ENCODE results near the gene GTF2E1. TPM values are rescaled to one million over a fixed set of nuclear protein-coding genes. Genes with fewer than 3 reads are reported as not detected.
A peak's percentile ranks its signal among the peaks of the same experiment; 100 is the strongest.
"Not testable (repeated sequence)": the region's sequence is repeated elsewhere in the genome, so short reads cannot be mapped to it uniquely, and the experiment has no call there.

The GTF2E1 gene
- total RNA-seq, 3 donors from 2014 or later = 11.7 to 13.6 (median 12.0) TPM

DNA sequence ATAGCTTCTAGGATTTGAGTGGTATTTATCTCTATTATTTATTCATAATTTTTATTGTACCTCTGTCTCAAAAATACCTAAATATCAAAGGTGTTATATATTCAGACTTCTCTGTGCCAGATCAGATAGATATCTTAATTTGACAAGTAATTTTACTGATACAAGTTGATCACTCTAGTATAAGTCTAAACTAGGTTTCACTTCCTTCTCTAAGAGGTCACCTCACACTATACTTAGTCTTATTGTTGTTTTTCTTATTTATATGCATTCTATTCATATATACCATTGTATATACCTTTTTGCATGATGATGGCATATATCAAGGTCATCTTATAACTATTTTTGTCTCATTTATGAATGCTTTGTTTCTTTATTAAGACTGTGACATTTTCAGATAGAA is 34.1 kb upstream of the GTF2E1 start:
- intact Hi-C loops (cut with DNase I, micrococcal nuclease) = no loop called here
- no peaks in the 10 kb centered on the region for H3K36me3 ChIP-seq (ENCODE audit: low read depth)
- ATAC-seq (no peak), DNase-seq (no peak)
- no peaks in the 10 kb centered on the region for H3K9me3 ChIP-seq
- TF ChIP-seq, protein P1, sequence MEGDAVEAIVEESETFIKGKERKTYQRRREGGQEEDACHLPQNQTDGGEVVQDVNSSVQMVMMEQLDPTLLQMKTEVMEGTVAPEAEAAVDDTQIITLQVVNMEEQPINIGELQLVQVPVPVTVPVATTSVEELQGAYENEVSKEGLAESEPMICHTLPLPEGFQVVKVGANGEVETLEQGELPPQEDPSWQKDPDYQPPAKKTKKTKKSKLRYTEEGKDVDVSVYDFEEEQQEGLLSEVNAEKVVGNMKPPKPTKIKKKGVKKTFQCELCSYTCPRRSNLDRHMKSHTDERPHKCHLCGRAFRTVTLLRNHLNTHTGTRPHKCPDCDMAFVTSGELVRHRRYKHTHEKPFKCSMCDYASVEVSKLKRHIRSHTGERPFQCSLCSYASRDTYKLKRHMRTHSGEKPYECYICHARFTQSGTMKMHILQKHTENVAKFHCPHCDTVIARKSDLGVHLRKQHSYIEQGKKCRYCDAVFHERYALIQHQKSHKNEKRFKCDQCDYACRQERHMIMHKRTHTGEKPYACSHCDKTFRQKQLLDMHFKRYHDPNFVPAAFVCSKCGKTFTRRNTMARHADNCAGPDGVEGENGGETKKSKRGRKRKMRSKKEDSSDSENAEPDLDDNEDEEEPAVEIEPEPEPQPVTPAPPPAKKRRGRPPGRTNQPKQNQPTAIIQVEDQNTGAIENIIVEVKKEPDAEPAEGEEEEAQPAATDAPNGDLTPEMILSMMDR (IDR thresholded peaks at IDR 0.05) = no peak
- no peak overlapping the region for H3K4me3 ChIP-seq
- no peaks in the 10 kb centered on the region for H3K4me1 ChIP-seq (ENCODE audit: low read depth)

DNA sequence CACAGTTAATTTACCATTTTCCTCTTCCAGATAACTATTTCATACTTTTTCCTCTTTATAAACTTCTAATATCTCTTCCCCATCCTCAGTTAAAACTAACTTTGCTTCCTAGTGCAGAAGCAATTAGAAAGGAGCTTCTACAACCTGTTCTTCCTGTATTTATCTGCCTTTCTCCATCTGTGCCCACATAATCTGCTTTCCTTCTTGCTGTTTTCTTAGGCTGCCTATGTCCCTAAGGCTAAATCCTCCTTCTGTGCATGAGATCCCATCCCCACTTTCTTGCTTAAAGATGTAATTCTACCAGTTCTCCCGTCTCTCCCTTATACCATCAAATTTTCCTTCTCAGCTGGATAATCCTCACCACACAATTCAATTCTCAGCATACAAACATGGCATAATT is 32.2 kb upstream of the GTF2E1 start:
- DNase-seq (no peak), ATAC-seq (no peak)
- intact Hi-C loops (cut with DNase I, micrococcal nuclease) = no loop called here
- no peaks in the 10 kb centered on the region for H3K9me3 ChIP-seq
- no peaks in the 10 kb centered on the region for H3K36me3 ChIP-seq (ENCODE audit: low read depth)
- H3K4me3 ChIP-seq = no peak overlapping the region
- H3K4me1 ChIP-seq (ENCODE audit: low read depth) = no peaks in the 10 kb centered on the region
- TF ChIP-seq, protein P1 (IDR thresholded peaks at IDR 0.05) = no peak

DNA sequence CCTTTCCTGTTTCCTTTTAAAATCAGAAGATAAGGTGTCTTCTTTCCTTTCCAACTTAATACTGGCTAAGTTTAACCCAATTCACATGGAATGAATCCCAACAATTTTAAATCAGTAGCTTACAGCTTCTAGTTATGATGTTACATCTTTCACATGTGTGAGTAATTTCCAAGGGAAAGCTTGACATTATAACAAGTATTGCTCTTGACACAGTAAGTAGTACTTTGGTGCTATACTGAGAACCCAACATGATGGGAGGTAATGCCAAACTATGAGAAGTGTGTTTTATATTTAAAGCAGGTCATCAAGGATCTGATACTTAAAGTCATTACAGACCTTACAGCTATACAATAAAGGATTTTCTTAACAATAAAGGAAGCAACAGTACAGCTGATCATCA is 29.3 kb upstream of the GTF2E1 start:
- Histone ChIP-seq H3K36me3 (ENCODE audit: low read depth) (no peaks in the 10 kb centered on the region), H3K4me1 (ENCODE audit: low read depth) (no peaks in the 10 kb centered on the region), H3K4me3 (no peak overlapping the region), H3K9me3 (no peaks in the 10 kb centered on the region)
- TF ChIP-seq, protein P1 (IDR thresholded peaks at IDR 0.05) = no peak
- intact Hi-C loops (cut with DNase I, micrococcal nuclease) = no loop called here
- DNase-seq = no peak
- ATAC-seq = no peak

DNA sequence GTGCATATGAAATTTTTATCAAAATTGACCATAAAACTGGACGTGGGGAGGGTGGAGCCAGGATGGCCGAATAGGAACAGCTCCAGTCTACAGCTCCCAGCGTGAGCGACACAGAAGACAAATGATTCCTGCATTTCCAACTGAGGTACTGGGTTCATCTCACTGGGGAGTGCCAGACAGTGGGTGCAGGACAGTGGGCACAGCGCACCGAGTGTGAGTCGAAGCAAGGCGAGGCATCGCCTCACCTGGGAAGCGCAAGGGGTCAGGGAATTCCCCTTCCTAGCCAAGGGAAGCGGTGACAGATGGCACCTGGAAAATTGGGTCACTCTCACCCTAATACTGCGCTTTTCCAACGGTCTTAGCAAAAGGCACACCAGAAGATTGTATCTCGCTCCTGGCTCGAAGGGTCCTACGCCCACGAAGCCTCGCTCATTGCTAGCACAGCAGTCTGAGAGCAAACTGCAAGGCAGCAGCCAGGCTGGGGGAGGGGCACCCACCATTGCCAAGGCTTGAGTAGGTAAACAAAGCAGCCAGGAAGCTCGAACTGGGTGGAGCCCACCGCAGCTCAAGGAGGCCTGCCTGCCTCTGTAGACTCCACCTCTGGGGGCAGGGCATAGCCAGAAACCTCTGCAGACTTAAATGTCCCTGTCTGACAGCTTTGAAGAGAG is 23.2 kb upstream of the GTF2E1 start:
- H3K4me1 ChIP-seq (ENCODE audit: low read depth); ATAC-seq; H3K4me3 ChIP-seq; intact Hi-C loops (cut with DNase I, micrococcal nuclease); H3K9me3 ChIP-seq; H3K36me3 ChIP-seq (ENCODE audit: low read depth): not testable (repeated sequence)
- DNase-seq = peak; percentile 83 to 87 (median 85)

DNA sequence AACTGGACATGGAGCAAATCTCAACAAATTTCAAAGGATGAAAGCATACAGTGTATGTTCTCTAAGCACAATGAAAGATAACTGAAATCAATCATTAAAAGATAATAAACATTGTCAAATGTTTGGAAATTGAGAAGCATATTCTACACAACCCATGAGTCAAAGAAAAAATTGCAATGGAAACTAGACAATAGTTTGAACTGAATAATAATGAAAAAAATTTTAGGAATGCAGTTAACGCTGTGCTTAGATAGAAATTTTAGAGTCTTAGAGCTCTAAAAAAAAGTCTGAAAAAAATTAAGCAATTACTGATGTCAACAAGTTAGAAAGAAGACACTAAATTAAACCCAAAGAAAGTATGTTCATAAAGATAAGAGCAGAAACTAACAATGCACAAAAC is 15.8 kb upstream of the GTF2E1 start:
- no peaks in the 10 kb centered on the region for H3K36me3 ChIP-seq (ENCODE audit: low read depth)
- H3K4me1 ChIP-seq (ENCODE audit: low read depth) = no peaks in the 10 kb centered on the region
- intact Hi-C loops (cut with DNase I, micrococcal nuclease) = no loop called here
- no peak overlapping the region for H3K4me3 ChIP-seq
- H3K9me3 ChIP-seq = peaks cover 2% of the 10 kb centered on the region
- TF ChIP-seq, protein P1 (IDR thresholded peaks at IDR 0.05) = no peak
- DNase-seq = no peak
- ATAC-seq = no peak

DNA sequence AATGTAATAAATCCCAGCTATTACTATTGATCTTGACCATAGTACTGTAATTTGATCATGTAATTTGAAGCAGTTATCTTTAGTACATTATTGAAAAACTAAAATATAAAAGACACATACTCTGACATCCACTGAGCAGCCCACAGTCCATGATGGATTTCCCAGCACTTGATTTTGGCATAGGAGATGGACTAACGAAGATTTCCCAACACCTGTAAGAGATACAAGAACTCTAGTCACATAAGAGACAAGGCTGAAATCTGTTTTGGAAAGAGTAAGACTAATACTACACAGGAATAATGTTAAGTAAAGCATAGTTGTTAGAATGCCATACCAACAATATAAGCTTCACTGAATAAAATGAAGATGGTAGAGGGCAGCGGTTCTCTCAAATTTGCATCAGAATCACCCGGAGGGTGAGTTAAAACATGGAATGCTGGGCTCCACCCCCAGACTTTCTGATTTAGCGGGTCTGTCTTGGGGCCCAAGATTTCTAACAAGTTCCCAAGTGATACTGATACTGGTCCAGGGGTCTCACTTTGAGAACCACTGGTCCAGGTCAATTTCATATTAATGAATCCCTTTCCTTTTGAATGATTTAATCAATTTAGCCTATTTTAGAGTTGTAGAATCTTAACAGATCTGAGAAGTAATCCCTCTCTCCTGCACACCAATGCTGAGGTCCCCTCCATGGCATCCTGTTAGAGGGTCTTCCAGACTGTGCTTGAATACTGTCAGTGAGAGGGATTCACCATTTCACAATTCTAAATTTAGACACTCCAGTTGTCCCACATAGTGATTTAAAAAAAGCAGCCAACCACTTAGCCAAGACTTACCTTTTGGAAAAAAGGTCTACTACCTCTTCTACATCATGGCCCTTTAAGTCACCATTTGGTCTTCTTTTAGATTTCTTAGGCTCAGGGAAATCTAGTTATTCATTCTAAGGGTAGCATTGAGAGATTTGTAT is 11.7 kb upstream of the GTF2E1 start:
- DNase-seq = no peak
- no peaks in the 10 kb centered on the region for H3K4me1 ChIP-seq (ENCODE audit: low read depth)
- intact Hi-C loops (cut with DNase I, micrococcal nuclease) = no loop called here
- peaks cover 9% of the 10 kb centered on the region for H3K9me3 ChIP-seq
- ATAC-seq = no peak
- no peaks in the 10 kb centered on the region for H3K36me3 ChIP-seq (ENCODE audit: low read depth)
- no peak overlapping the region for H3K4me3 ChIP-seq
- TF ChIP-seq, protein P1 (IDR thresholded peaks at IDR 0.05) = no peak

DNA sequence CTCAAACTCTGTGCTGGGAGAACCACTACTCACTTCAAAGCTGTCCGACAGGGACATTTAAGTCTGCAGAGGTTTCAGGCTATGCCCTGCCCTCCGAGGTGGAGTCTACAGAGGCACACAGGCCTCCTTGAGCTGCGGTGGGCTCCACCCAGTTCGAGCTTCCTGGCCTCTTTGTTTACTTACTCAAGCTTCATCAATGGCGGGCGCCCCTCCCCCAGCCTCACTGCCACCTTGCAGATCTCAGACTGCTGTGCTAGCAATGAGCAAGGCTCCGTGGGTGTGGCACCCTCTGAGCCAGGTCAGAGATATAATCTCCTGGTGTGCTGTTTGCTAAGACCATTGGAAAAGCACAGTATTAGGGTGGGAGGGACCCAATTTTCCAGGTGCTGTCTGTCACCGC is 4.5 kb upstream of the GTF2E1 start:
- H3K4me3 ChIP-seq; H3K36me3 ChIP-seq (ENCODE audit: low read depth); ATAC-seq; intact Hi-C loops (cut with DNase I, micrococcal nuclease); H3K4me1 ChIP-seq (ENCODE audit: low read depth): not testable (repeated sequence)
- peak in 1 of 3 donors; percentile 52 for DNase-seq
- H3K9me3 ChIP-seq = peaks cover 20% of the 10 kb centered on the region
